K562 (cell line): ENCODE results near the gene POLR2H. TPM values are rescaled to one million over a fixed set of nuclear protein-coding genes. Genes with fewer than 3 reads are reported as not detected.

Source experiments
- ATAC-seq: fragments of 200-7000 bp; cut with Tn5 transposase; 3 replicates; pipeline ENCODE4 v1.9.1; 2020; ENCODE audit warnings: moderate library complexity
- BruUV-seq: library from RNA; stranded (reverse); fragments of 400-500 nt; replicated peaks from 2 replicates; lab custom pipeline; 2021; lab: Mats Ljungman, UMichigan
- CTCF ChIA-PET: fragments of 300-600 bp; formaldehyde crosslinking; extraction: SDS; loops from one replicate; lab custom pipeline; 2021; ENCODE audit warnings: low intra/inter-chr PET ratio; lab: Yijun Ruan, JAX
- POLR2A ChIA-PET: fragments of 300-600, 350-650 bp; sonication (Branson Sonifier 250); formaldehyde crosslinking; extraction: SDS; loops from one replicate; lab custom pipeline; 2021; ENCODE audit warnings: antibody characterized with exemption, inconsistent platforms; lab: Yijun Ruan, JAX
- DNase-seq, 4 experiments: peaks; one replicate each; pipeline versions ENCODE4 v3.0.0 to v3.0.0-alpha.2; 2011 to 2018; ENCODE audit warnings: low spot score in 3 of 4, mixed read lengths in 3 of 4; ENCODE audit errors: extremely low read depth in 1 of 4
- FAIRE-seq: peaks from 2 replicates; lab custom pipeline; 2011; peaks lifted over from hg19 to GRCh38; lab: Jason Lieb, UNC
- H2AFZ ChIP-seq: 2 replicates; pipeline ENCODE4 v1.6.0; 2011; ENCODE audit warnings: low read depth, low read length, control low read depth, inconsistent platforms
- H3K27ac ChIP-seq: fragments of 200-600 bp; 3 replicates; pipeline ENCODE4 v1.8.0; 2011; ENCODE audit warnings: low read depth, mild to moderate bottlenecking, control low read depth, inconsistent platforms, low read length, moderate library complexity, mixed read lengths; ENCODE audit errors: extremely low read depth
- H3K27me3 ChIP-seq, 2 experiments: fragments of 300-600 bp in 1 of 2; 2 replicates in 1 of 2; 3 replicates in 1 of 2; pipeline versions ENCODE4 v1.6.0 to v1.8.0; 2011; ENCODE audit warnings: inconsistent platforms in 2 of 2, low read length in 2 of 2, mild to moderate bottlenecking in 1 of 2, mixed read lengths in 1 of 2, moderate library complexity in 1 of 2; ENCODE audit not compliant: control insufficient read depth in 2 of 2, insufficient read depth in 2 of 2
- H3K36me3 ChIP-seq: fragments of 300-600 bp; 3 replicates; pipeline ENCODE4 v1.8.0; 2011; ENCODE audit warnings: mild to moderate bottlenecking, low read length, inconsistent platforms; ENCODE audit not compliant: control insufficient read depth, insufficient read depth
- H3K4me1 ChIP-seq, 2 experiments: fragments of 200-600 bp in 1 of 2; replicated peaks in 1 of 2; 2 replicates in 1 of 2; 3 replicates in 1 of 2; pipeline versions ENCODE4 v1.5.1 to v1.8.0; 2011; ENCODE audit warnings: inconsistent platforms in 2 of 2, low read length in 2 of 2, mild to moderate bottlenecking in 1 of 2, mixed read lengths in 1 of 2, moderate library complexity in 1 of 2; ENCODE audit not compliant: control insufficient read depth in 2 of 2, insufficient read depth in 2 of 2
- H3K4me2 ChIP-seq: 2 replicates; pipeline ENCODE4 v1.6.1; 2011; ENCODE audit warnings: low read length, control low read depth, inconsistent platforms, mixed read lengths; ENCODE audit not compliant: insufficient read depth
- H3K4me3 ChIP-seq: fragments of 200-600 bp; sonication (generic), shearing (Covaris generic); 2 replicates; pipeline ENCODE4 v1.5.1; 2016; ENCODE audit warnings: control low read depth, inconsistent platforms
- H3K79me2 ChIP-seq: fragments of 200-600 bp; 3 replicates; pipeline ENCODE4 v1.8.0; 2011; ENCODE audit warnings: low read length, inconsistent platforms; ENCODE audit not compliant: control insufficient read depth, insufficient read depth
- H3K9ac ChIP-seq, 2 experiments: 2 replicates each; pipeline versions ENCODE4 v1.6.0 to v1.6.1; 2011; ENCODE audit warnings: low read depth in 2 of 2, low read length in 2 of 2, control low read depth in 1 of 2, inconsistent platforms in 1 of 2, mild to moderate bottlenecking in 1 of 2, mixed read lengths in 1 of 2; ENCODE audit not compliant: insufficient read depth in 1 of 2
- H3K9me1 ChIP-seq: one replicate; pipeline ENCODE4 v1.6.0; 2011; ENCODE audit warnings: inconsistent platforms, mild to moderate bottlenecking, low read length, moderate library complexity; ENCODE audit not compliant: control insufficient read depth, insufficient read depth
- H3K9me3 ChIP-seq: replicated peaks from 2 replicates; pipeline ENCODE4 v1.5.1; 2011; ENCODE audit warnings: low read depth, low read length, inconsistent platforms; ENCODE audit not compliant: control insufficient read depth, insufficient read depth
- H4K20me1 ChIP-seq: replicated peaks from 2 replicates; pipeline ENCODE4 v1.6.1; 2011; ENCODE audit warnings: low read length, inconsistent platforms, mixed read lengths; ENCODE audit not compliant: control insufficient read depth, insufficient read depth
- ARID4B ChIP-seq: sonication (generic); formaldehyde crosslinking; IDR thresholded peaks from 2 replicates; pipeline ENCODE4 v1.8.0; 2022; ENCODE audit warnings: mild to moderate bottlenecking, missing genetic modification reagents
- ESRRA ChIP-seq: fragments of 450-650 bp; IDR thresholded peaks from 2 replicates; pipeline ENCODE4 v1.6.1; 2014; ENCODE audit warnings: low read depth, mild to moderate bottlenecking, moderate library complexity, borderline replicate concordance
- GTF2E2 ChIP-seq: fragments of 200-800 bp; sonication (Bioruptor generic); IDR thresholded peaks from 2 replicates; pipeline ENCODE4 v1.6.1; 2016; ENCODE audit warnings: missing genetic modification characterization, missing compliant biosample characterization
- HDAC1 ChIP-seq, 2 experiments: fragments of 450-650 bp; IDR thresholded peaks; 2 replicates each; pipeline ENCODE4 v1.6.1; 2016 to 2017; ENCODE audit warnings: inconsistent platforms in 1 of 2, mild to moderate bottlenecking in 1 of 2, moderate library complexity in 1 of 2
- HDAC2 ChIP-seq: fragments of 450-650 bp; IDR thresholded peaks from 2 replicates; pipeline ENCODE4 v1.6.1; 2016; ENCODE audit warnings: mild to moderate bottlenecking
- ILK ChIP-seq: fragments of 450-650 bp; IDR thresholded peaks from 2 replicates; pipeline ENCODE4 v1.6.1; 2016; ENCODE audit warnings: missing genetic modification characterization, low read depth, mild to moderate bottlenecking, missing compliant biosample characterization, moderate library complexity, borderline replicate concordance
- L3MBTL2 ChIP-seq: fragments of 450-650 bp; IDR thresholded peaks from 2 replicates; pipeline ENCODE4 v1.6.1; 2016; ENCODE audit warnings: mild to moderate bottlenecking, moderate library complexity
- PML ChIP-seq: IDR thresholded peaks from 2 replicates; pipeline ENCODE4 v1.6.1; 2012; ENCODE audit warnings: low read length, inconsistent platforms
- SMARCA5 ChIP-seq: fragments of 450-650 bp; IDR thresholded peaks from 2 replicates; pipeline ENCODE4 v1.6.1; 2016
- ZFP91 ChIP-seq: sonication (generic); formaldehyde crosslinking; IDR thresholded peaks from 2 replicates; pipeline ENCODE4 v1.8.0; 2022; ENCODE audit warnings: mild to moderate bottlenecking, missing genetic modification reagents
- ZNF445 ChIP-seq: fragments of 250-450 bp; sonication (Bioruptor Pico); IDR thresholded peaks from 2 replicates; pipeline ENCODE4 v1.4.0; 2020; ENCODE audit warnings: low read depth, mild to moderate bottlenecking, moderate library complexity
- ZNF586 ChIP-seq: fragments of 450-650 bp; formaldehyde crosslinking; conservative IDR thresholded peaks from 2 replicates; pipeline ENCODE4 v1.4.0; 2020; ENCODE audit warnings: mild to moderate bottlenecking, moderate library complexity
- ZNF740 ChIP-seq, 3 experiments: fragments of 200-800 bp in 1 of 3; sonication (Bioruptor generic) in 1 of 3; sonication (generic) in 1 of 3; formaldehyde crosslinking in 1 of 3; IDR thresholded peaks; 2 replicates each; pipeline versions ENCODE4 v1.6.1 to v1.8.0; 2016 to 2022; ENCODE audit warnings: mild to moderate bottlenecking in 2 of 3, missing compliant biosample characterization in 2 of 3, missing genetic modification characterization in 2 of 3, missing genetic modification reagents in 1 of 3
- WGBS: fragments of 100-300 bp; shearing (Covaris generic); methylation state at CpG from one replicate; pipeline ENCODE4 v1.1.6; 2016; ENCODE audit warnings: low coverage, mixed read lengths; ENCODE audit not compliant: insufficient coverage; ENCODE audit errors: missing lambda C conversion rate; 5-methylcytosine and 5-hydroxymethylcytosine counted together
- in situ Hi-C: fragments of 300-500 bp; cut with MboI; formaldehyde crosslinking; loops from 4 replicates; pipeline ENCODE4 v1.15.0; 2018; ENCODE audit warnings: inconsistent platforms, mixed read lengths
- intact Hi-C: fragments of 100-400 bp; cut with micrococcal nuclease; formaldehyde crosslinking; loops from 2 replicates; pipeline ENCODE4 v1.14.2; 2022
- polyA plus RNA-seq, 8 experiments: library from polyadenylated mRNA; depleted of rRNA in 4 of 8; stranded (reverse) in 5 of 8; unstranded in 3 of 8; fragments of >200 nt; fragmentation: Nextera tagmentation in 2 of 8; fragmentation: Illumina TruSeq in 1 of 8; extraction: Ambion mirVana in 2 of 8; extraction: Trizol in 1 of 8; gene quantifications; 2 replicates each; pipeline versions ENCODE4 v1.2.1 to v1.2.3, GENCODE V29; 2011 to 2014; ENCODE audit warnings: inconsistent platforms in 1 of 8, missing spikeins in 1 of 8
- total RNA-seq, 7 experiments: library from RNA; depleted of rRNA in 6 of 7; stranded (reverse); fragments of >200 nt in 6 of 7; fragmentation: Illumina TruSeq in 2 of 7; extraction: Trizol in 2 of 7; gene quantifications; 2 replicates each; pipeline versions ENCODE4 v1.2.1 to v1.2.3, GENCODE V29; 2011 to 2021; ENCODE audit warnings: low replicate concordance in 1 of 7

The POLR2H gene
- total and polyA plus RNA-seq, 9 of the 15 experiments (the other 6 are each of a cell fraction or from before 2014, with no cell fraction given): 128 to 512 (median 220) TPM

GRCh38 chr3:184381261-184382224, 20.0 kb downstream of the POLR2H start:
- in situ Hi-C loops: no loop called here
- H2AFZ ChIP-seq: no peak overlapping the region
- H3K79me2 ChIP-seq: no peaks in the 10 kb centered on the region
- 0 out of 2 replicates have a peak, but pooled peaks cover 3% of the 10 kb centered on the region for H4K20me1 ChIP-seq
- H3K4me1 ChIP-seq: peaks cover 5 to 42% of the 10 kb centered on the region in 2 experiments; a peak in 4 of 5 replicates
- WGBS: 11% methylated on average over 41 of the region's 55 CpGs
- no peaks in the 10 kb centered on the region for H3K9me3 ChIP-seq
- no peak overlapping the region for H3K27ac ChIP-seq
- H3K36me3 ChIP-seq: no peaks in the 10 kb centered on the region
- no peaks in the 10 kb centered on the region for H3K9me1 ChIP-seq
- H3K27me3 ChIP-seq: peaks cover 19 to 55% of the 10 kb centered on the region in 2 experiments
- H3K4me2 ChIP-seq: no peak overlapping the region
- ChIA-PET POLR2A (interaction anchor here (0.7 to 1.1 kb wide), 3 partner anchors 10 to 180 kb away, joined by 4 to 6 read pairs (median 4); no protein-coding TSS in a partner anchor), CTCF (no interaction called here)
- no TSS peak for BruUV-seq
- DNase-seq: peak in 1 of 4 experiments; percentile 25
- no peak for FAIRE-seq
- intact Hi-C loops: loop anchor here (10.0 kb wide), 1 partner anchor 333 kb away; the partner anchor contains the start of gene MAGEF1
- H3K9ac ChIP-seq: peak overlapping the region in 1 of 2 experiments; percentile 60; a peak in 2 of 4 replicates
- H3K4me3 ChIP-seq: no peak overlapping the region
- ATAC-seq: 0 out of 3 replicates have a peak, but pooled peaks have one; percentile 9
- TF ChIP-seq ZNF586 (CRISPR knock-in tag) (no peak), ARID4B (CRISPR knock-in tag) (no peak), L3MBTL2 (peak; percentile 46; the same call in 1 of the 2 replicates), ILK (no peak), ESRRA (peak; percentile 86), GTF2E2 (tag) (no peak), ZFP91 (CRISPR knock-in tag) (no peak), ZNF445 (CRISPR knock-in tag) (no peak), ZNF740 (CRISPR knock-in tag; IDR thresholded peaks at IDR 0.05) (no peak), ZNF740 (tag; IDR thresholded peaks at IDR 0.05) (no peak), SMARCA5 (peak; percentile 44; the same call in 1 of the 2 replicates), HDAC1 (IDR thresholded peaks at IDR 0.05) (0 out of 4 replicates have a peak, but pooled peaks of 1 of the 2 experiments have one; percentile 18), PML (no peak), HDAC2 (peak; percentile 43; the same call in 1 of the 2 replicates)
